Measurements from ENCODE around the gene ZNF76.
"Not testable (repeated sequence)": the region's sequence is repeated elsewhere in the genome, so short reads cannot be mapped to it uniquely, and the experiment has no call there.

ZNF76 gene

GRCh38 chr6:35302604-35303241 is 43.2 kb downstream of the ZNF76 start:
- DNase-seq: no peak

GRCh38 chr6:35304299-35304698 is 44.8 kb downstream of the ZNF76 start:
- DNase-seq: no peak

- no peak for DNase-seq
These were observed 45.6 kb downstream of the ZNF76 start for GRCh38 chr6:35305117-35305516.

DNA sequence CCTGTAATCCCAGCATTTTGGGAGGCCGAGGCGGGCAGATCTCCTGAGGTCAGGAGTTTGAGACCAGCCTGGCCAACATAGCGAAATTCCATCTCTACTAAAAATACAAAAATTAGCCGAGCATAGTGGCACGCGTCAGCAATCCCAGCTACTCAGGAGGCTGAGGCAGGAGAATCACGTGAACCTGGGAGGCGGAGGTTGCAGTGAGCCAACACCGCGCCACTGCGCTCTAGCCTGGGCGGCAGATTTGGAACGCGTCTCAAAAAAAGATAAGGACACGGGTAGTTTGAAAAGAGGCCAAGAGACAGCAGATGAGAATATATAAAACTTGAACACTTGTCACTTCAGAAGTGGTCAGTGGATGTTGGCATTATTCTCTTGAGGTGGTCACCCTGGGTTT is 47.6 kb downstream of the ZNF76 start:
- DNase-seq: not testable (repeated sequence)

DNA sequence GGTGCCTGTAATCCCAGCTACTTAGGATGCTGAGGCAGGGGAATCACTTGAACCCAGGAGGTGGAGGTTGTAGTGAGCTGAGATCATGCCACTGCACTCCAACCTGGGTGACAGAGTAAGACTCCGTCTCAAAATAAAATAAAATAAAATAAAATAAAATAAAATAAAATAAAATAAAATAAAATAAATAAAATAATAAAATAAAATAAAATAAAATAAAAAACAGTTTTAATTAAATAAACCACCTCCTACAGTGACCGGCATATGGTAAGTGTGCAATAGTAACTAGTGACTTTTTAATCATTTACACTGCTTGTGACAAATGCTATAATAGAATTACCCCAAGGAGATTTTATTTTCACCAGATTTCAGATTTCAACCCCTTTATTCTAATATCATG is 49.0 kb downstream of the ZNF76 start:
- DNase-seq: not testable (repeated sequence)

GRCh38 chr6:35309611-35310264 is 50.2 kb downstream of the ZNF76 start:
- no peak for DNase-seq

- no peak for DNase-seq
These were observed 50.8 kb downstream of the ZNF76 start for GRCh38 chr6:35310265-35310831.

- DNase-seq: no peak
These were observed 52.0 kb downstream of the ZNF76 start for GRCh38 chr6:35311390-35312075.

- no peak for DNase-seq
These were observed 52.7 kb downstream of the ZNF76 start for GRCh38 chr6:35312076-35312800.

DNA sequence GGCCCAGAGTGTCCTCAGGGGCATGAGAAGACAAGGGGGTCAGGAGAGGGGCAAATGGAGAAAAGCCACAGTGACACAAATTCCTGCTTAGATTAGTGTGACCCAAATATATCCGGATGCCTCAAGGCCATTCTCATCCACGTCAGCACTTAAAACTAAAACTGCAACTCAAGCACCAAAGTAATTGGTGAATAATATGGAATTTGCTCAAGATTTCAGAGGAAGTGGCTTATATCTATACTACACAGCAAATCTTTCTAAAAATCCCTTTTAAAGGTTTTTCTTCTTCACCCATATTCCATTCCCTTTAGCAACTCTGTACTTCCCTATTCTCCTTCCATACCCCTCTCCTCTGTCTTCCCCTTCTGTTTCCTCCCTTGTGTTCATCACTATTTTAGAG is 53.3 kb downstream of the ZNF76 start:
- no peak for DNase-seq

DNA sequence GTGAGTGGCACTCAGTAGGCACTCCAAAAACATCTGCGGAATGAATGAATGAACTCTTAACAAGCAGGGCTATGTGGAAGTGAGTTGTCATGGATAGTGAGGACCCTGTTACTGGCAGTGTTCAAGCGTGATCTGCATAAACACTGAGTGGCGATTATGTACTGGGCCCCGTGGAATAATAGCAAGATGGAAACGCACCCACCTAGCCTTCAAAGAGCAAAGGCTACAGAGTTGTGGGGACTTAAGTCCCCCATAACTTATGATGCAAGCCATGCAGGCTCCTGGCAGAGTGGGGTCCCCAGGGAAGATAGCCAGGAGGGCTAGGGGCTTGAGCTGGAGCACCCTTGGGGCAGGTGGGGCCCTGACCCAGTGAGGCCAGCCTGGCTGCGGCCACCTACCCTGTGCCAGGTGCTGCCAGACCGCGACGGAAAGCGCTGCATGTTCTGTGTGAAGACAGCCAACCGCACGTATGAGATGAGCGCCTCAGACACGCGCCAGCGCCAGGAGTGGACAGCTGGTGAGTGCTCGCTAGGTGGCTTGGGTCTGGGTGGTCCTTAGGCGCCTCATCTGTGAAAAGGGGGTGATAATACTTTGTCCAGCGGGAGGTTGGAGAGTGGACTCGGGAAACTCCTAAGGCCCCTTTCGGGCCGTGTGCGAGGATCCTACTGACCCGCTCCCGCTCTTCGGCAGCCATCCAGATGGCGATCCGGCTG is 58.1 kb downstream of the ZNF76 start:
- no peak for DNase-seq

DNA sequence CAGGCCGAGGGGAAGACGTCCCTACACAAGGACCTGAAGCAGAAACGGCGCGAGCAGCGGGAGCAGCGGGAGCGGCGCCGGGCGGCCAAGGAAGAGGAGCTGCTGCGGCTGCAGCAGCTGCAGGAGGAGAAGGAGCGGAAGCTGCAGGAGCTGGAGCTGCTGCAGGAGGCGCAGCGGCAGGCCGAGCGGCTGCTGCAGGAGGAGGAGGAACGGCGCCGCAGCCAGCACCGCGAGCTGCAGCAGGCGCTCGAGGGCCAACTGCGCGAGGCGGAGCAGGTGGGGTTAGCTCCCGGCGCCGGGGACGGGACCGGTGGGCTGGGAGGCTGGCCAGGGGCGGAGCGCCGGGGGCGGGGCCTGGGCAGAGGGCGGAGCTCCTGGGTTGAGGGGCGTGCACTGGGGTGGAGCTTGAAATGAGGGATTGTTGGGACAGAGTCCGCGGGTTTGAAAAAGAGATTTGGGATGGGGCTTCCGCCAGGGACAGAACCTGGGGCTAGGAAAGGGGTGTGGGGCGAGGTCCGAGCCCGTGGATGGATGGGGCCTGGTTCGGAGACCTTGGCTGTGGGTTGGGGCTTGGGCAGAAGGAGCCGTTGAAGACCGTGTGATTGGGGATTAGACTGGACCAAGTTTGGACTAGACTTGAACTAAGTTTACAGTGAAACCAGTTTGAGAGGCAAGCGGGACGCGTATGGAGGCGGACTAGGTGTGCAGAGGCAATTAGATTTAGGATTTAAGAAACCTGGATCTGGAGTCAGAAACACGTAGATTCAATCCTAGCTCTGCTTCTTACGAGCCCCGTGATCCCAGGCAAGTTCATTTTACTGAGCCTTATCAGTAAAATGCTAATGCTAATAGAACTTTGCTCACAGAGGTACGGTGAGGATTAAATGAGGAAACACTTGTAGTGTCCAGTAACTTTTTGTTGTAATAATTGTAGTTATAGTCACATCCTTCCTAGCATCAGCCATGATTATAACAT is 58.9 kb downstream of the ZNF76 start:
- no peak for DNase-seq

GRCh38 chr6:35319346-35320030 is 60.0 kb downstream of the ZNF76 start:
- DNase-seq: no peak

DNA sequence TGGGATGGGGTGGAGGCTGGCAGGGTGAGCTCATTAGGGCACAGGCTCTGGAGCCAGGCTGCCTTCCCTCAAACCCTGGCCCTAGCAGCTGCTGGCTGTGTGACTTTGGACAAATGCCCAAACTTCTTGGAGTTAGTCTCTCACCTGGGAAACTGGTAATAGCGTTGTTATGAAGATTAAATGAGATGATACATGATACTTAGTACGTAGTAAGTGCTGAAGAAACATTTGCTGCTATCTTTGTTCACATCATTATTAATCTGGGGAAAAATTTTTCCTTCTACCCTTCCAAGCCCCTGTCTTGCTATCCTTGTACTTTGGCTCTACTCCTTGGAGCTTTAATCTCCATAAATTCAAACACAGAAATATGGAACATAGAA is 60.5 kb downstream of the ZNF76 start:
- no peak for DNase-seq

GRCh38 chr6:35321091-35321490 is 61.6 kb downstream of the ZNF76 start:
- DNase-seq: no peak

DNA sequence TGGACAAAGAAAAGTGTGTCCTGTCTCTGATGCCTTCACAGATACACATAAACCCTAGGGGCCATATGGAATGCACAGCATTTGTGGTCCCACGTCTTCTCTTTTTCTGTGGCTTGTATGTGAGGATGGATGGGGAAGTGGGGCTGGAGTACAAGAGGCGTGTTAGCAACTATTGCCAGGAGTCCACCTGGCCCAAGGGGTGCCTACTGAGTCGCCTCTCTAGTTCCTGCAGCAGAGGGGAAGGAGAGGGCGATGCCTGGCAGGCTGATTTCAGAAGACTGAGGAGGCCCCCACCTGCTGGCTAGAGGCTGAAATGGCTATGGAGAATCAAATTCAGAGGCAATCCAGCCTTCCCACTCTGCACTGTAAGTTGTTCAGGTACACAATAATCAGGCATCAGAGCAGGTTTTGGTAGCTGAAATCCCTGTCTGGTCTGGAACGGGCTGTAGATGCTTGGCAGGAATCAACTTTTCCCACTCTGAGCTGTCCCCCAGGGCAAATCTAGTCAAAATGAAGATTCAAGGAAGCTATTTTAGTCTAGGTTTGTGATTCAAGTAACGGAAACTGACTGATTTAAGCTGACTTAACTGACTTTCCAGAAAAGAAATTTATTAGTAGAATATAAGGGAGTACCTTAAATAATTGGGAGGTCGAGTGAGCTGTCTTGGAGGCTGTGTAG is 68.0 kb downstream of the ZNF76 start:
- DNase-seq: no peak

GRCh38 chr6:35328108-35328723 is 68.7 kb downstream of the ZNF76 start:
- DNase-seq: no peak

- DNase-seq: not testable (repeated sequence)
These were observed 69.4 kb downstream of the ZNF76 start for GRCh38 chr6:35328965-35329364.

- DNase-seq: no peak
These were observed 71.1 kb downstream of the ZNF76 start for GRCh38 chr6:35330541-35331119.
